MV-4-11 (cell line): ENCODE results near the gene LCN6.
"Not testable (repeated sequence)": the region's sequence is repeated elsewhere in the genome, so short reads cannot be mapped to it uniquely, and the experiment has no call there.

Source experiments
- DNase-seq: peaks from one replicate; lab custom pipeline; 2025; lab: John Stamatoyannopoulos, UW

The LCN6 gene, protein sequence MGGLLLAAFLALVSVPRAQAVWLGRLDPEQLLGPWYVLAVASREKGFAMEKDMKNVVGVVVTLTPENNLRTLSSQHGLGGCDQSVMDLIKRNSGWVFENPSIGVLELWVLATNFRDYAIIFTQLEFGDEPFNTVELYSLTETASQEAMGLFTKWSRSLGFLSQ

DNA sequence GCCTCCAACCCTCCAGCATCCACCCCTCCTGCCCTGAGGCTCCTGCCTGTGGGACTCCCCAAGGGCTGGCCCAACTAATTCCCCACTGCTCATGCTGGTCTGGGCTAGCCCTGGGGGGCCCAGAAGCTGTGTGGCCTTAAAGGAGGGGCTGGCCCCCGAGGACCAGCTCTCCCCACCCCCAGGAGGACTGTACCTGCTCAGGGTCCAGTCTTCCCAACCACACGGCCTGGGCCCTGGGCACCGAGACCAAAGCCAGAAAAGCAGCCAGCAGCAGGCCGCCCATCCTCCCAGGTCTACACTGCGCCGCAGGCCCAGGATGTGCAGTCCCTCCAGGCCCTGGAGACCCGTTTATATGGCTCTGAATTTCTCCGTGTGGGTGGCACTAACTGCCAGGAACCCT is at the start of gene LCN6:
TSS of gene LCN6 (minus strand) at position 325 of the 400 bp plus-strand sequence. CDS start at position 283, 42 bp downstream.
- no peak for DNase-seq

DNA sequence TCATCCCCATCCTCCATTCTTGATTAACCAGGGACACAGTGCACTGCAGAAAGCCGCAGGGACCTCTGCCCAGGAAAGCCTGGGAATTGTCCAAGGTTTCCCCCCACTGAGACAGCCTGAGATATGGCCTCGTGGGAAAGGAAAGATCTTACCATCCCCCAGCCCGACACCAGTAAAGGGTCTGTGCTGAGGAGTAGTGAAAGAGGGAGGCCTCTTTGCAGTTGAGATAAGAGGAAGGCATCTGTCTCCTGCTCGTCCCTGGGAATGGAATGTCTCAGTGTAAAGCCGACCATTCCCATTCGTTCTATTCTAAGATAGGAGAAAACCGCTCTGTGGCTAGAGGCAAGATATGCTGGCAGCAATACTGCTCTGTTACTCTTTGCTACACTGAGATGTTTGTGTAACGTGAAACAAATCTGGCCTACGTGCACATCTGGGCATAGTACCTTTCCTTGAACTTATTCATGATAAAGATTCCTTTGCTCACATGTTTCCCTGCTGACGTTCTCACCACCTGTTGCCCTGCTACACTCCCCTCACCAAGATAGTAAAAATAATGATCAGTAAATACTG is 48.5 kb upstream of the LCN6 start:
- DNase-seq, result not testable (repeated sequence)

- DNase-seq, result no peak
Measured at GRCh38 chr9:136796238-136796774, 48.0 kb upstream of the LCN6 start, which contains the start of gene CCDC183. TSS of gene CCDC183 (plus strand) at chr9:136796338. CDS start at chr9:136796398, 60 bp downstream.

DNA sequence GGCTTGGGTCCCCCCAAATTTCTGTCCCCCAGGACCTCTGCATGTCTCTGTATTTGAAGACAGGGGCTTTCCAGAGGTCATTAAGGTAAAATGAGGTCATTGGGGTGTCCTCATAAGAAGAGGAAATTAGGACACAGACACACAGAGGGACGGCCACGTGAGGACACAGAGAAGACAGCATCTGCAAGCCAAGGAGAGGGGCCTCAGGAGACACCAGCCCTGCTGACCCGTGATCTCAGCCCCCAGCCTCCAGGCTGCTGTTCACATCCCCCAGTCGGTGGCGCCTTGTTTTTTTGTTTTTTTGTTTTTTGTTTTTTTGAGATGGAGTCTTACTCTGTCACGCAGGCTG is 46.6 kb upstream of the LCN6 start:
- no peak for DNase-seq

GRCh38 chr9:136794281-136794999 is 46.1 kb upstream of the LCN6 start:
- no peak for DNase-seq

DNA sequence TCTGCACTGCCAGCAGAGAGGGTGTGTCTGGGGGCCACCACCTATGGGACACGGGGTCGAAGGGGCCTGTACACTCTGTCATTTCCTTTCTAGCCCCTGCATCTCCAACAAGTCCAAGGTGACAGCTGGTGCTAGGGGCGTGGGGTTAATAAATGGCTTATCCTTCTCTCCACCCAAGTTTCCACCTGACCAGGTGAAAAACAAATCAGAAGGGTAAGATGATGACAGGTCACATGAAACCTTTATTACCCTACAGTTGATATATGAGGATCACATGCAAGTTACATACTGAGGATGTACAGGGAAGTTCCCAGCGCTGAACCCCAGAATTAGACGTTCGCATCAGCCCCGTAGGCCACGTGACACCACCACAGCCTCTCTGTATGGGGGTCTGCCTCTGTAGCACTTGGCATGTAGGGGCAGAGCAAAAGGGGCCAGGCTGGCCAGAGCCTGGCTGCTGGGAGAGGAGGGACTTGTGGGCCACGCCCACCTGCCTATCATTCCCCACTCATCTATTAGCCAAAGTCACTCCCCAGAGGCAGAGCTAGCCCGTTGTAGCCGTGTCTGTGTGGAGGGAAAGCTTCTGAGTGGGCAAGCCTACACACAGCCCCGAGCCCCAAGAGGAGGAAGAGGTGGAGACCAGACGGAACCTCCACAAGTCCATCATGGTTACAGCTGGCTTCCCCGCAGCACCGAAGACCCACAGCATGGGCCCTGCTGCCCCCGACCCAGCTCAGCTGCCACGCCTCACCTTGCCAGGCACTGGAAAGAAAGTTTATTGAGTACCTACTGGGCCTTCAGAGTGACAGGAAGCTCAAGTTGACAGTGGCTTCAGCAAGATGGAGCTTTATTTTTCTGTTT is 45.0 kb upstream of the LCN6 start:
- DNase-seq, result no peak

DNA sequence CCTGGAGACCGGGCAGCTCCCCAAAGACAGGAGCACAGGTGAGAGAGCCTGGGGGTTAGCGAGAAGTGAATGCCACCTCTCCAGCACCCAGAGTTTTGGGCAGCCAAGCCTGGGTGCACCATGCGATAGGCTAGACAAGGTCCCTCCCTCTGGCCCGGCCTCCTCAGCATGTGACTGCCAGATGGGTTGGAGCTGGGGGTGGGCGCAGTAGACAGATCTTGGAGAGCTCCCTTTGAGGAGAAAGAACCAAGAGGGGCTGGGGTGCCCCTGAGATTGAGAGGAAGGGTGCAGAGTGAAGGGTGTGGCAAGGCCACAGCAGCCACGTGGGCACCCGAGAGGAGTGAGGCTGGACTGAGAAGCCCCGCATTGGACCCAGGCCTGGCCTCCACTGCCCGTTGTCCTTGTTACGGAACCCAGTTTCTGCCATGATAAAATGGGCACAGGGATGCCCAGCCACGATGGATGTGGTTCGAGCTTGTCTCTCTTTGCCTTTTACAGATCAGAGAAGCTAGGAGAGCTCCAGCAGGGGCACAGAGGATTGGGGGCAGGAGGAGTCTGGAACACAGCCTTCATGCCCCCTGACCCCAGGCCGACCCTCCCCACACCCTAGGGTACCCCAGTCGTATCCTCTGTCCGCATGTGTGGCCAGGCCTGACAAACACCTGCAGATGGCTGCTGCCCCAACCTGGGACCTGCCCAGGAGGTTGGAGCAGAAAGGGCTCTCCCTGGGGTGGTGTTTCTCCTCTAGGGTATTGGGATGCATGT is 44.2 kb upstream of the LCN6 start:
- no peak for DNase-seq

DNA sequence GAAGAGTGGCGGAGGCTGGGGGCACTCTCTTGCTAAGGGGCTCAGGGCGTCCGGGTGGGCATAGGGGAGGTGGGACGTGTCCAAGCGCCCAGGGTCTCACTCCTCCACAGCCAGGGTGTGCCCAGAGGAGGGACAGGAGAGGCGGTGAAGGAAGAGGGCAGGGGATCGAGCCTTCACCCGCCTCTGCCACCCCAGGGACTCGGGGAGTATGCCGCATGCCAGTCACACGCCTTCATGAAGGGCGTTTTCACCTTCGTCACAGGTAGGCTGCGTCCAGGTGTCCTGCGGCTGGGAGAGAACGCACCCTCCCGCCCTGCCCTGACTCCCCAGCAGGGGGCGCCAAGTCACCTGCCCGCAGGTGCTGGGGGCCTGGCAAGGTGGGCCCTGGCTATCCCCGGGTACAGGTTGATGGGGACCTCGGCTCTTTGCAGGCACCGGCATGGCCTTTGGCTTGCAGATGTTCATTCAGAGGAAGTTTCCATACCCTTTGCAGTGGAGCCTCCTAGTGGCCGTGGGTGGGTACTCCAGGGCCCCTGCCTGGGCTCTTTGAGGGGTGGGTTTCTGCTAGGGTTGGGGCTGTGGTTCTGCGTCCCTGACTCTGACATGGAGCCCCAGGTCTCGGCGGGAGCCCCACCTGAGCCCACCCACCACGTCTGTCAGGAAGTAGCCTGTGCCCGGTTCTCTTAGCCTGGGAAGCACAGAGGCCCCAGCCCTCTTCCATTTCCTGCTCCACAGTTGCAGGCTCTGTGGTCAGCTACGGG is 43.4 kb upstream of the LCN6 start:
- peak; percentile 53 for DNase-seq

DNA sequence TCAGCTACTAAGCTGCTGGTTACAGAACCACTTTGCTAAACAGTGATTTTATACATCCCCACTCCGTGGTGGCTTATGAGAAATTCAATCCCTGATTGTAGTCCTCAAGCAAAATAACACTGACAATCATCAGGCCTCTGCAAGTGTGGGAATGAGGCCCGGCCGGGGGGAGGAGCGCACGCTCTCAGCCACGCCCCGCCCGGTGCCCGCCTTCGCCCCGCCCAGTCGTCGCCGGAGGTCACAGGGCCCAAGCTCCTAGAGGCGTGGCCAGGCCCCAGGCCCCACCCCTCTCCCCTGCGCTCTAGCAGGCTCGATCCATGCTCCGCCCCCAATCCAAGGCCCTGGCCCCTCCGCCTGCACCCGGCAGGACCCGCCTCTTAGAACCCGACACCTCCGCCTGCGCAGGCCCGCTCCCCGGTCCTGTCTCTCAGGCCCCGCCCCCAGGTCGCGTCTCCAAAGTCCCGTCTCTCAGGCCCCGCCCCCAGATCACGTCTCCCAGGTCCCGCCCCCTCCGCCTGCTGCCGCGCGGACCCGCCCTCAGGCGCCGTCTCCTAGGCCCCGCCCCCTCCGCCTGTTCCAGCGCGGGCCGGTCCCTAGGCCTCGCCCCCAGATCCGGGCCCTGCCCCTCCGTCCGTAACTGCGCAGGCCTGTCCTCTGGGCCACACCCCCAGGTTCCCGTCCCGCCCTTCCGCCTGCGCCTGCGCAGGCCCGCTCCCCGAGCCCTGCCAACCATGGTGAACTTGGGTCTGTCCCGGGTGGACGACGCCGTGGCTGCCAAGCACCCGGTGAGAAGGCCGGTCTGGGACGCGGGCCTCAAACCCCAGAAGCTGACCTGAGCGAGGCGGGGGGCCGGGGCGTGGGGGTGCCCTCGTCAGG is 42.6 kb upstream of the LCN6 start, which contains the start of gene TMEM141:
TSS of gene TMEM141 (plus strand) at position 705 of the 876 bp plus-strand sequence. CDS start at position 732, 27 bp downstream.
- peak; percentile 99 for DNase-seq

- DNase-seq, result no peak
Measured at GRCh38 chr9:136789523-136789937, 41.2 kb upstream of the LCN6 start.

- DNase-seq, result not testable (repeated sequence)
Measured at GRCh38 chr9:136788644-136789522, 40.6 kb upstream of the LCN6 start.

DNA sequence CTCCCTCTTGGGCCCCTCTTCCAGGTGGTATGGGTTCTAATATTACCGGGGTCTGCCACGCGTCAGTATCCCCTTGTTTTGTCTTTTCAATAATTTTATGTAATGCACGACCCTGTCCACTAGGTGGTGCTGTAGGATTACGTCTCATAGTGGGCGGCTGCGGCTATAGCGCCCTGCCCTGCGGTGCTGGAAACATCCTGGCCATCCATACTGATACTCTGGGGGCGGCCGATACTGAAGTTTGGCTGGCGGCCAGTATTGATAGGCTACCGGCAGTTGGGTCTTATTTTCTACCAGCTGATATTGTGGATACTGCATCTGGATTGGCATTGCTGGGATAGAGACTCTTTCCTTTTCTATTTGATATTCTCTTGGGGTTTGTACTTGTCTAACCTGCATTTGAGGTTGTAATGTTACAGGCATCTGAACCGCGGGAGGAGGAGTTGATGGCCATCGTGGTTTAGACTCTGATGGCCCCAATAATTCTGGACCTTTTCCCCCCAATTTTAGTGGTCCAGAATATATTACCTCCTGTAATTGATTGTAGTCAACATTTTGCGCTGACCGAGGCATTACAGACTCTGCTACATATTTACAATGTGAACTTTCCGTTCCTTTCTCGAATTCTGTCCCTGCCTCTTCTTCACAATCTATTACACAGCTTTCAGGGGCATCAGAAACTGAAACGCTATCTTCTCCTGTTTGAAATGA is 39.5 kb upstream of the LCN6 start:
- peak; percentile 61 for DNase-seq

GRCh38 chr9:136786983-136787382 is 38.7 kb upstream of the LCN6 start:
- DNase-seq, result not testable (repeated sequence)

DNA sequence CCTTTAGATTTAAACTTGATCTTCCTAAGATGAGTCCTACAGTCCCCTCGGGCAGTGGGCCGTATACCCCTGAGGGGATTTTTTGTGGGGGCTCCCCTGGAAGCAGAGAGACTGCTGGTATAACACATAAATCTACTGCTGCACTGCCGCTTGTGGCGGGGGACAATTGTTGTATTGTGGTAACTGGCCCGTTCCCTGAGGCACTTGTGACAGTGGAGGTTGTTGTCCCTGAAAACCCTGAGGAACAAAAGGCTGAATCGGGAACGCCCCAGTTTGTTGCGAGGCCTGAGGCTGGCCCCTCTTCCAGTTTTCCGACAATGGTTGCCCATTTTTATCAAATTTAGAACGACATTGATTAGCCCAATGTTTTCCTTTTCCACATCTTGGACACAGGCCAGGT is 38.1 kb upstream of the LCN6 start:
- no peak for DNase-seq

- DNase-seq, result not testable (repeated sequence)
Measured at GRCh38 chr9:136785565-136786355, 37.4 kb upstream of the LCN6 start.

DNA sequence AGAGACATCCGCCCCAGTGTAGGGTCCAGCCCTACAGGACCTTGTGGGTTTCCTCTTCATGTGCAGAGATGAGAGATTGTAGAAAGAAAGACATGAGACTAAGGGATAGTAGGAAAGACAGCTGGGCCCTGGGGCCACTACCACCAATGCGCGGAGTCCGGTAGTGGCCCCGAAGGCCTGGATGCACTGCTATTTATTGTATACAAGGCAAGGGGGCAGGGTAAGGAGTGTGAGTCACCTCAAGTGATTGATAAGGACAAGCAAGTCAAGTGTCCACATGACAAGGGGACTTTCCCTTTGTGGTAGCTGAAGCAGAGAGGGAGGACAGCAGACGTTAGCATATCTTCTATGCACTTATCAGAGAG is 36.7 kb upstream of the LCN6 start:
- no peak for DNase-seq
